Measurements from ENCODE around the gene CDC42EP5.
"Not testable (repeated sequence)": the region's sequence is repeated elsewhere in the genome, so short reads cannot be mapped to it uniquely, and the experiment has no call there.

Gene CDC42EP5

DNA sequence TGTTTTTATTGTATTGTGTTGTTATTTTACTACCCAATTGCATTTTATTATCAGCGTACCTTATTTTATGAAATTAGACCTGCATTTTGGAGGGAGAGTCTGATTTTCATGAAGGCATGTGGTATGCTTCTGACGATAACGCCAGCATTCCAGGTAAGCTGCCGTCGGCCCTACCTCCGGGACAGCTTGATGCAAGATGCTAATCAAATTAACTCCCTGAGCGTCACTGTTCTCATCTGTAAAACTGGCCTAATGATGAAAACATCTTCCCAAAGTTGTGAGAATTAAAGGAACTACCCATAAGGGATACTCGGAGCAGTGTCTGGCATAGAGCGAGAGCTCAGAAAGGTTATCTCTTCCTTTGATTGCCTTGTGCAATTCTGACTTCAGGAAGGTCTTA is 16.7 kb upstream of the CDC42EP5 start:
- DNase-seq (ENCODE audit: low read depth in 2 of 2), result no peak

DNA sequence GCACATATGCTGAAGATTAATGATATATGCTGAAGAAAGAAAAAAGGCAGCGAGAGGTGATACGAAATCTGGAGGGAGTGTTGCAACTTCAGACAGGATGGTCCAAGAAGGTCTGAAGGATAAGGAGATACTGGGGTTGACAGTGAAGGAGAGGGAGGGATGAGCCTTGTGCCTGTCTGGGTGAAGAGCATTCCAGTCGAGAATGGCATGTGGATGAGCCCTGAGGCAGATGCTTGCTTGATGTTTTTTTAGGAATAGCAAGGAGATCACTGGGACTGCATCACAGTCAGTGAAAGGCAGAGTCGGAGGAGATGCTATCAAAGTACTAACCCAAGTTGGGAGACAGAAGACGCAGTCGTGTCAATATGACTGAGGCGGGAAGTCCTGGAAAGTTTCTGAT is 16.2 kb upstream of the CDC42EP5 start:
- no peak for DNase-seq (ENCODE audit: low read depth in 2 of 2)

GRCh38 chr19:54485851-54486250 is 12.8 kb upstream of the CDC42EP5 start:
- no peak for DNase-seq (ENCODE audit: low read depth in 2 of 2)

DNA sequence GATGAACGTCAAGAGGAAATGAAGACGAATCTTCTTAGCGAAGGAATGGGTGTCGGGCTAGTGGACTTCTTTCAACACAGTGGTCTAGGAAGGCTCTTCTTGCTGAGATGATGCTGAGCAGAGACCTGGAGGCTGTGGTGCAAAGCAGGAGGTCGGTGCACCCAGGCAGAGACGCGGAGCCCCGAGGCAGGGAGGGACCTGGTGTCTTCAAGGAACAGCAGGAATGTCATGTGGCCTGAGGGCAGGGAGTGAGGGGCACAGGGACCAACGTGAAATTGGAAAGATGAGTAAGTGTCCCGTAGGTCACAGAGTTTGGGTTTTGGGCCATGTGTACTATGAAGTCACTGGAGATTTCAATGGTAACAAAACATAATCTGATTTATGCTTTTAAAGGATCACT is 11.4 kb upstream of the CDC42EP5 start:
- no peak for DNase-seq (ENCODE audit: low read depth in 2 of 2)

DNA sequence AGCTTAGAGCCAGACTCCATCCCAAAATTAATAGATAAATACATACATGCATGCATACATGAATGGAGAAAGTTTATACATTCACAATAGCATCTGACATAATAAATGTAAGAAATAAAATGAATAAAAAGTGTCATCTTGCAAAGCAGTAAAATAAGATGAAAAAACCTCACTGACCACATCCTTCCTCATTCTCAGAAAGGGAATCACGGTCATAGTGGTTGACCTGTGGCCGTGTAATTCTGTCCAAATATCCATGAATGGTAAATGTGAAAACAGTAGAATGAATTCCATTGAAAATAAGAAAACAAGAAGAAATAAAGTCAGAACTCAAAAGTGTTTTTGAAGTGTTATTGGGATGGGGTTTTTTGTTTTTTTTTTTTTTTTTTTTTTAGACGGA is 9.8 kb upstream of the CDC42EP5 start:
- no peak for DNase-seq (ENCODE audit: low read depth in 2 of 2)

- DNase-seq (ENCODE audit: low read depth in 2 of 2), result no peak
Measured at GRCh38 chr19:54481326-54481930, 8.3 kb upstream of the CDC42EP5 start.

DNA sequence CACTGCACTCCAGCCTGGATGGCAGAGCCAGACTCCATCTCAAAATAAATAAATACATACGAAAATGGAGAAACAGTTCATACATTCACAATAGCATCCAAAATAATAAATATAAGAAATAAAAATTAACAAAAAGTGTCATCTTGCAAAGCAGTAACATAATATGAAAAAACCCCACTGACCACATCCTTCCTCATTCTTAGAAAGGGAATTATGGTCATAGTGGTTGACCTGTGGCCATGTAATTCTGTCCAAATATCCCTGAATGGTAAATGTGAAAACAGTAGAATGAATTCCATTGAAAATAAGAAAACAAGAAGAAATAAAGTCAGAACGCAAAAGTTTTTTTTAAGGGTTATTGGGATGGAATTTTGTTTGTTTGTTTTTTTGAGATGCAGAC is 7.0 kb upstream of the CDC42EP5 start:
- no peak for DNase-seq (ENCODE audit: low read depth in 2 of 2)

DNA sequence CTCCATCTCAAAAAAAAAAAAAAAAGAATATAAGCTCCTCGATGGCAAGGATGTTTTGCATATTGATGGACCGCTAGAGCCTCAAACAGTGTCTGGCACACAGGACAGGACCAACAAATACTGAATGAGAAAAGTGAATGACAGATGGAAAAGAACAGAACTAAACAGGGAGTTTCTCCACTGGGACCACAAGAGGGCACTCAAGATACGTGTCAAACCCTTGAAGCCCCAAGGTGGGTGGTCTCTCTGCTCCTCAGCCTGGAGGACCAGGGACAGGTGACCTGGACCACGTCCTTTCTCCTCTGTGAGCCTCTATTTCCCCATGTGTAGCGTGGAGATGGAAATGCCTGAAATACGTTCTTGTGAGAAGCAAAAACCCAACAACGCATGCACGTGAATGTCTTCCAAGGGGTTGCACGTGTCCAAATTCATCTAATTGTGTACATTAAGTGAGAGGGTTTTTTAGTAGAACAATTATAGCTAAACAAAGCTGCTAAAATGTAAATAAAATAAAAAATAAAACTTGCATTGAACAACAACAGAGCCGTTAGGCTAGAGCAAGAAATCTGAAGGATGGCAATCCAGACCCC is 5.7 kb upstream of the CDC42EP5 start:
- no peak for DNase-seq (ENCODE audit: low read depth in 2 of 2)

- DNase-seq (ENCODE audit: low read depth in 2 of 2), result no peak
Measured at GRCh38 chr19:54477650-54478049, 4.6 kb upstream of the CDC42EP5 start.

DNA sequence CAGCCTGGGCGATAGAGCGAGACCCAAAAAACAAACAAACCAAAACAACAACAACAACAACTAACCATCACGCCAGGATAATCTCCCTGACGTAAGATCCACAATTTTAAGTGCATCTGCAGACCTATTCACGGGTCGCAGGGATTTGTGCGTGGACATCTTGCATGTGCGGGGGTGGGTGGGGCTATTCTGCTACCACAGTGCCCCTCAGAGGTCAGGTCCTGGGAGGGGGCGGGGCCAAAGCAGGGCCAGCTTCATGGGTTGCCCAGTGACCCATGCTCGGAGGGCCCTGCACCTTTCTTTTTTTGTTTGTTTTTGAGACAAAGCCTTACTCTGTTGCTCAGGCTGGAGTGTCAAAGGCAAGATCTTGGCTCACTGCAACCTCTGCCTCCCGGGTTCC is 2.6 kb upstream of the CDC42EP5 start:
- DNase-seq (ENCODE audit: low read depth in 2 of 2), result no peak

DNA sequence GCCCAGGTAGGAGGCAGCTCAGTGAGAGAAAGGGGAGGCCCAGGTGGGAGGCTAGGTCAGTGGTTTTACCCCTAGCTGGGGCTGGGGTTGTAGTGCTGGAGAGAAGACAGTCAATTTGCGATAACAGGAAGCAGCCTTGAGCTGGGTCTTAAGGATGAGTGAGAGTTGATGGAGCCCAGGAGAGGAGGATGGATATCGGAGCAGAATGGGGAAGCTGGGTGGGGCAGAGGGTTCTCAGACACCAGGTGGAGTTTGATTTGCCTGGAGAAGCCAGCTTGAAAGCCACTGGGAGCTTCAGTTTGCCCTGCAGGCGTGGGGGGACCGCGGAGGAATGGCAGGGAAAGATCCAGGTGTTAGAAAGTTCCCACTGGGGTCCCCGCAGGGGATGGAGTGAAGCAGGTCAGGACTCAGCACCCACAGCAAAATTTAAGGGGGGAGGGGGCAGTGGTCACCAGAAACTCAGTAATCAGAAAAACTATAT is 836 bp upstream of the CDC42EP5 start:
- no peak for DNase-seq (ENCODE audit: low read depth in 2 of 2)

DNA sequence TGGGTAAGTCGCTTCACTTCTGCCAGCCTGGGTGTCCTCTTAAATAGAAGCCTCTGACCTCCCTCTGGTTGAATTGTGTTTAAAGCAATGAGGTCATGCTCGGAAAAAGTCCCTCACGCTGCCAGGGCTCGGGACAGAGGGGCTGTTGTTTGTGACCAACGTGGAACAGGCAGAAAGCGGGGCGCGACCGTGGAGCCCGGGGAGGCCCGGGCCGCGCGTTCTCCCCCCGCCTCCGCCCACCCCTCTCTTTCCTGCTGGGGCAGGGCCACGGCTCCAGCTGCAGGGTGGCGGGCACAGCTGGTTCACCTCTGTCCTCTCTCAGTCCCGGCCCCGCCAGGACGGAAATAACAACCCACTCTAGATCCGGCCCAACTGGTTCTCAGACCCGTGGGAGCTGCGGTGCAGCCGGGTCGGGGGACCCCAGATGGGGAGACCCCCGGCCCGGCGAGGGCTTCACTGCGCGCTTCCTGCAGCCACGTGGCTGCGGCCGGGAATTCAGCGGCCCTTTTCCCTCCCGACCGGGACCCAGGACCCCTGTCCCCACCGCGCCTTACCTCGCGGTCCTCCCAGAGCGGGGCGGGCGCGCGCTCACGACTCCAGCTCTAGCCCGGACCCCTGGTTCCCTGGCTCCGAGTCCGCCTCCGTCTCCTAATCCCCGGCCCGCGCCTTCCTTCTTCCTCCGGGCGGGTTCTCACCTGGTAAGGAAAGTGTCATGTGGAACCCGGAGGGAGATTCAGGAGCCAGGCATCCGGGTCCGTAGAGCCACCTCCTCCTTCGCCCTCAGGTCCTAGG is 1.9 kb downstream of the CDC42EP5 start:
- DNase-seq (ENCODE audit: low read depth in 2 of 2), result no peak

GRCh38 chr19:54470276-54470887 is 2.7 kb downstream of the CDC42EP5 start:
- DNase-seq (ENCODE audit: low read depth in 2 of 2), result no peak

DNA sequence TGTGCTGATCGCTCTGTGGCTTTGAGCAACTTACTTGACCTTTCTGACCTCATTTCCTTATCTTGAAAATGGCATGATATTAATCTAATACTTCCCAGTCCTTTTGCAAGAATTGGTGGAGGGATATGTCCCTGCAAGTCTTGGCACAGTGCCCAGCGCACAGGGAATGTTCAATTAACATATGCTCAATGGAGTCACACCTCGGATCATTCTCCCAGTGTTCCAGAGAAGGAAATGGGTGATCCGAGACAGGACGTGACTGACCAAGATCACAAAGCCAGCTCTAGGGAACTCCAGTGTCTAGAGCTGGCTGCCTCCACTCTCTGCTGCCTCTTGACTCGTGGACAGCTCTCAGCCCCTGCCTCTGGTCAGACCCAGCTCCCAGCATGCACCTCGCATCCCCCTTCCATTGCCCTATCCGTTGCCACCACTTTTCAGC is 3.6 kb downstream of the CDC42EP5 start:
- no peak for DNase-seq (ENCODE audit: low read depth in 2 of 2)

- not testable (repeated sequence) for DNase-seq (ENCODE audit: low read depth in 2 of 2)
Measured at GRCh38 chr19:54466110-54466480, 7.0 kb downstream of the CDC42EP5 start.

- no peak for DNase-seq (ENCODE audit: low read depth in 2 of 2)
Measured at GRCh38 chr19:54465426-54466109, 7.5 kb downstream of the CDC42EP5 start.

DNA sequence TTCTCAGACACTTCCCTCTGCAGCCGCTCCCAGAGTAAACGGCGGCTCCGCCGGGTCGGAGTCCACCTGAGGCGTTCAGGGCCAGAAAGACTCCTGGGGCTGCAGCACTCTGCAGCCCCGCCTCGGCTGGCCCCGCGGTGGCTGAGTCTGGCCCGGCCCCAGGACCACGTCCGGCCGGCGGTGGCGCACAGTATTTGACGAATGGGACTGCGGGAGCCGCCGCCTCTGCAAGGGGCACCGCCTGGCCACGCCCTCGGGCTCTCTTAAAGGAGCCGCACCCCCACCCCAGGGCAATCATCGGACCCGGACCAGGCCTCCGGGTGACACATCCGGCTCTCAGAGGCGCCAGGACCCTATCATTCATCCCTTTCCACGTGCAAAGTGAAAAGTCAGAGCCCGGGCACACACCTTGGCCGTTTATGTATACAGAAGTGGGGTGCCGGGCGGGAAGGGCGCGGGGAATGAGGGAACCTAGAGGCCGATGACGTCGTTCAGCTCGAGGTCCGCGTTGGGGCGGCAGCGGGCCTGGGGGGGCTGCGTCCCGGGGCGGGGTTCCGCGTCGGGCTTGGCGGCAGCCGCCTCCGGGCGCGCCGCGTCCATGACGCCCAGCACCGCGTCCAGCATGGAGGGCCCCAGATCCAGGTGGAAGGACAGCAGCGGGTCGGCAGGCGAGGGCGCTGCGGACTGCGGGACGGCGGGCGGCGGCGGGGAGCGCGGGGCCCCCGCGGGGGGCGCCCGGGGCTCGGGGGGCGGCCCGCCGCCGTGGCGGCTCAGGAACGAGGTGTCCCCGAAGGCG is 8.3 kb downstream of the CDC42EP5 start:
- no peak for DNase-seq (ENCODE audit: low read depth in 2 of 2)

GRCh38 chr19:54464044-54464629 is 9.0 kb downstream of the CDC42EP5 start:
- DNase-seq (ENCODE audit: low read depth in 2 of 2), result peak; percentile 36 to 72

DNA sequence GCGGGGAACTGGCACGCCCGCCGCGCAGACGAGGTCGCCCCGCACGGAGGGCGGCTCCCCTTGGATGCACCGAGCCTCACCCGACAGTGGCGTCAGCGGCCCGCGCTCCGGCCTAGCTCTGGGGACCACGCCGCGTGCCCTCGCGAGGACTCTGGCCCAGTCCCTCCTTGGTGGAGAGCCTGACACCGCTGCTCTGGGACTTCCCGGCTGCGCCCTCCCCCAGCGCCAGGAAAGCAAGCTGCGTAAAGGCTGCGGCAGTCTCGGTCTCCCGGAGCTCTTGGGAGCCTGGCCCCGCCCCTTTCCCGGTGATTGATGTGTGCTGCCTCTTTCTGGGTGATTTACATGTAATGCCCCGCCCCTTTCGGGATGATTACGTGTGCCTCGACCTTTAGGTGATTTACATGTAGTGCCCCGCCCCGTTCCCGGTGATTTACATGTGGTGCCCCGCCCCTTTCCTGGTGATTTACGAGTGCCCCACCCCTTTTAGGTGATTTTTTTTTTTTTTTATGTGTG is 9.5 kb downstream of the CDC42EP5 start, which contains the start of gene LENG9:
Gene LENG9 (minus strand): TSS at position 248 of the 513 bp plus-strand sequence. CDS start 252 bp downstream, outside the sequence.
- peak; percentile 77 to 91 for DNase-seq (ENCODE audit: low read depth in 2 of 2)

Data from activated CD8-positive, alpha-beta memory T cell treated with anti-CD3 and anti-CD28 coated beads for 4 hours (primary cell).